Panc1 (cell line): ENCODE measurements around the gene LRBA. TPM values are rescaled to one million over a fixed set of nuclear protein-coding genes. Genes with fewer than 3 reads are reported as not detected.

ENCODE experiments used
- ATAC-seq: fragments of 200-7000 bp; cut with Tn5 transposase; 2 replicates; pipeline ENCODE4 v1.9.1; 2020; ENCODE audit warnings: mild to moderate bottlenecking, moderate library complexity
- BruUV-seq: library from RNA; stranded (reverse); fragments of 400-500 nt; replicated peaks from 2 replicates; lab custom pipeline; 2021; lab: Mats Ljungman, UMichigan
- CTCF ChIA-PET: fragments of 300-600 bp; sonication (Branson Sonifier 250); formaldehyde crosslinking; loops from one replicate; lab custom pipeline; 2022; ENCODE audit warnings: antibody characterized with exemption; lab: Charles Lee
- POLR2A ChIA-PET: fragments of 300-600 bp; sonication (Branson Sonifier 250); formaldehyde crosslinking; loops from one replicate; lab custom pipeline; 2022; ENCODE audit warnings: antibody characterized with exemption; lab: Charles Lee
- DNase-seq: peaks from one replicate; pipeline ENCODE4 v3.0.0-alpha.2; 2010; ENCODE audit warnings: low read depth, low spot score
- H3K27ac ChIP-seq: 2 replicates; pipeline ENCODE4 v1.5.1; 2011; ENCODE audit warnings: mild to moderate bottlenecking, low read length, inconsistent platforms
- H3K27me3 ChIP-seq: fragments of 200-500 bp; sonication (Bioruptor generic); 2 replicates; pipeline ENCODE4 v1.6.0; 2014; ENCODE audit warnings: low read length, inconsistent platforms; ENCODE audit not compliant: control insufficient read depth, insufficient read depth
- H3K36me3 ChIP-seq: fragments of 200-500 bp; sonication (Bioruptor generic); 2 replicates; pipeline ENCODE4 v1.5.1; 2014; ENCODE audit warnings: inconsistent platforms, mild to moderate bottlenecking, low read length, moderate library complexity; ENCODE audit not compliant: control insufficient read depth, insufficient read depth
- H3K4me1 ChIP-seq: 2 replicates; pipeline ENCODE4 v1.5.1; 2011; ENCODE audit warnings: inconsistent platforms, mild to moderate bottlenecking, low read length, moderate library complexity; ENCODE audit not compliant: control insufficient read depth, insufficient read depth
- H3K4me3 ChIP-seq, 2 experiments: 2 replicates each; pipeline ENCODE4 v1.5.1; 2011 to 2012; ENCODE audit warnings: low read depth in 2 of 2, low read length in 2 of 2, mild to moderate bottlenecking in 2 of 2, inconsistent platforms in 1 of 2, moderate library complexity in 1 of 2
- H3K9me3 ChIP-seq: fragments of 200-500 bp; sonication (Bioruptor generic); 2 replicates; pipeline ENCODE4 v1.5.1; 2014; ENCODE audit warnings: low read depth, mild to moderate bottlenecking, inconsistent platforms, low read length, moderate library complexity; ENCODE audit not compliant: control insufficient read depth, insufficient read depth
- CTCF ChIP-seq: fragments of 450-650 bp; IDR thresholded peaks from 2 replicates; pipeline ENCODE4 v1.5.1; 2017; ENCODE audit warnings: mild to moderate bottlenecking
- POLR2AphosphoS5 ChIP-seq: IDR thresholded peaks from 2 replicates; pipeline ENCODE4 v1.6.1; 2012; ENCODE audit warnings: mild to moderate bottlenecking, low read depth, low read length, moderate library complexity
- REST ChIP-seq, 2 experiments: IDR thresholded peaks; 2 replicates each; pipeline ENCODE4 v1.6.1; 2011 to 2012; ENCODE audit warnings: low read depth in 2 of 2, control low read depth in 1 of 2, low read length in 1 of 2, mild to moderate bottlenecking in 1 of 2, moderate library complexity in 1 of 2; ENCODE audit not compliant: insufficient read depth in 1 of 2
- SIN3A ChIP-seq: IDR thresholded peaks from 2 replicates; pipeline ENCODE4 v1.6.1; 2012; ENCODE audit warnings: low read depth, mild to moderate bottlenecking, low read length, moderate library complexity, borderline replicate concordance; ENCODE audit not compliant: insufficient read depth
- TCF7L2 ChIP-seq: IDR thresholded peaks from 2 replicates; pipeline ENCODE4 v1.6.1; 2011; ENCODE audit warnings: mild to moderate bottlenecking, low read depth, low read length, inconsistent platforms
- in situ Hi-C: cut with HindIII; loops from 2 replicates; pipeline ENCODE4 v1.10.0; 2016; ENCODE audit warnings: low sequenced_read_pairs, low pct_unique_long_range_greater_than_20kb
- intact Hi-C: fragments of 100-400 bp; cut with micrococcal nuclease; formaldehyde crosslinking; loops from one replicate; pipeline ENCODE4 v1.10.0; 2022; ENCODE audit not compliant: unreplicated experiment
- total RNA-seq: library from RNA; stranded (reverse); gene quantifications from one replicate; pipeline ENCODE4 v1.2.1, GENCODE V29; 2021; ENCODE audit not compliant: unreplicated experiment

The LRBA gene
- total RNA-seq, 1 experiment from 2014 or later: 26.4 TPM

GRCh38 chr4:150990993-150991392 lies 24.1 kb downstream of the LRBA start:
- intact Hi-C loops: no loop called here
- no TSS peak for BruUV-seq
- CTCF ChIA-PET: no interaction called here

GRCh38 chr4:150990250-150990649 lies 24.8 kb downstream of the LRBA start:
- TF ChIP-seq REST (IDR thresholded peaks at IDR 0.05; ENCODE audit: insufficient read depth in 1 of 2, low read depth in 2 of 2, low read length in 1 of 2): no peak
- no peak for TF ChIP-seq TCF7L2
- no peak for TF ChIP-seq CTCF
- no peak for TF ChIP-seq SIN3A
- TF ChIP-seq POLR2AphosphoS5: no peak
- Histone ChIP-seq H3K4me1 (no peaks in the 10 kb centered on the region), H3K27me3 (no peaks in the 10 kb centered on the region), H3K4me3 (no peak overlapping the region), H3K27ac (no peak overlapping the region), H3K36me3 (no peaks in the 10 kb centered on the region), H3K9me3 (no peaks in the 10 kb centered on the region)
- BruUV-seq: no TSS peak
- POLR2A ChIA-PET: no interaction called here
- no peak for ATAC-seq
- no peak for DNase-seq
- in situ Hi-C loops: no loop called here
- intact Hi-C loops: no loop called here
- CTCF ChIA-PET: no interaction called here

More at GRCh38 chr4:150990993-150991392, 24.1 kb downstream of the LRBA start:
- TF ChIP-seq POLR2AphosphoS5 (no peak), CTCF (no peak), SIN3A (no peak), REST (IDR thresholded peaks at IDR 0.05; ENCODE audit: insufficient read depth in 1 of 2, low read depth in 2 of 2, low read length in 1 of 2) (no peak), TCF7L2 (no peak)
- DNase-seq (no peak), ATAC-seq (no peak)
- POLR2A ChIA-PET: no interaction called here
- Histone ChIP-seq H3K9me3 (no peaks in the 10 kb centered on the region), H3K27me3 (no peaks in the 10 kb centered on the region), H3K36me3 (no peaks in the 10 kb centered on the region), H3K27ac (no peak overlapping the region), H3K4me1 (no peaks in the 10 kb centered on the region), H3K4me3 (no peak overlapping the region)
- in situ Hi-C loops: no loop called here
